CD4-positive, alpha-beta T cell treated with Interleukin-21 for 1 hour (primary cell): ENCODE measurements around the gene SLC28A3.
A peak's percentile ranks its signal among the peaks of the same experiment; 100 is the strongest.
"Not testable (repeated sequence)": the region's sequence is repeated elsewhere in the genome, so short reads cannot be mapped to it uniquely, and the experiment has no call there.

ENCODE experiments used
- DNase-seq: peaks from one replicate; pipeline ENCODE4 v3.0.0-alpha.2; 2020

The SLC28A3 gene, protein sequence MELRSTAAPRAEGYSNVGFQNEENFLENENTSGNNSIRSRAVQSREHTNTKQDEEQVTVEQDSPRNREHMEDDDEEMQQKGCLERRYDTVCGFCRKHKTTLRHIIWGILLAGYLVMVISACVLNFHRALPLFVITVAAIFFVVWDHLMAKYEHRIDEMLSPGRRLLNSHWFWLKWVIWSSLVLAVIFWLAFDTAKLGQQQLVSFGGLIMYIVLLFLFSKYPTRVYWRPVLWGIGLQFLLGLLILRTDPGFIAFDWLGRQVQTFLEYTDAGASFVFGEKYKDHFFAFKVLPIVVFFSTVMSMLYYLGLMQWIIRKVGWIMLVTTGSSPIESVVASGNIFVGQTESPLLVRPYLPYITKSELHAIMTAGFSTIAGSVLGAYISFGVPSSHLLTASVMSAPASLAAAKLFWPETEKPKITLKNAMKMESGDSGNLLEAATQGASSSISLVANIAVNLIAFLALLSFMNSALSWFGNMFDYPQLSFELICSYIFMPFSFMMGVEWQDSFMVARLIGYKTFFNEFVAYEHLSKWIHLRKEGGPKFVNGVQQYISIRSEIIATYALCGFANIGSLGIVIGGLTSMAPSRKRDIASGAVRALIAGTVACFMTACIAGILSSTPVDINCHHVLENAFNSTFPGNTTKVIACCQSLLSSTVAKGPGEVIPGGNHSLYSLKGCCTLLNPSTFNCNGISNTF

GRCh38 chr9:84340535-84340934 is at the start of gene SLC28A3:
SLC28A3 (minus strand) TSS chr9:84340758; CDS start chr9:84340633, 125 bp downstream.
- DNase-seq, result no peak

DNA sequence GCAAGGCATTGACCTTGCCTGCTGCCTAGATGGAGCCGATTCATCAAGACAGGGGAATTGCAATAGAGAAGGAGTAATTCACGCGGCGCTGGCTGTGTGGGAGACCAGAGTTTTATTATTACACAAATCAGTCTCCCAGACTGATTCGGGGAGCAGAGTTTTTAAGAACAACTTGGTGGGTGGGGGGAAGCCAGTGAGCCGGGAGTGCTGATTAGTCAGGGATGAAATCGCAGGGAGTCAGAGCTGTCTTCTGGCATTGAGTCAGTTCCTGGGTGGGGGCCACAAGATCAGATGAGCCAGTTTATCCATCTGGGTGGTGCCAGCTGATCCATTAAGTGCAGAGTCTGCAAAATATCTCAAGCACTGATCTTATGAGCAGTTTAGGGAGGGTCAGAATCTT is 49.7 kb upstream of the SLC28A3 start:
- not testable (repeated sequence) for DNase-seq

DNA sequence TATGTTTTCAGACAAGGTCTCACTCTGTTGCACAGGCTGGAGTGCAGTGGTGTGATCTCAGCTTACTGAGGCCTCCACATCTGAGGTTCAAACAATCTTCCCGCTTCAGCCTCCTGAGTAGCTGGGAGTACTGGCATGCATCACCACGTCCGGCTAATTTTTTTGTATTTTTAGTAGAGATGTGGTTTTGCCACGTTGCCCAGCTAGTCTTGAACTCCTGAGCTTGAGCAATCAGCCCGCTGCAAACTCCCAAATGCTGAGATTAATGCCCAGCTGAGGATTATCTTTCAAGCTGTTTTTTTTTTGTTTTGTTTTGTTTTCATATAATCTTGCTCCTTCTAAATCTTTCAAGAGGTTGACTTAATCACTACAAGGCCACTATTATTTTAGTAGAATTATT is 47.3 kb upstream of the SLC28A3 start:
- no peak for DNase-seq

- DNase-seq, result no peak
Measured at GRCh38 chr9:84386753-84387152, 46.2 kb upstream of the SLC28A3 start.

DNA sequence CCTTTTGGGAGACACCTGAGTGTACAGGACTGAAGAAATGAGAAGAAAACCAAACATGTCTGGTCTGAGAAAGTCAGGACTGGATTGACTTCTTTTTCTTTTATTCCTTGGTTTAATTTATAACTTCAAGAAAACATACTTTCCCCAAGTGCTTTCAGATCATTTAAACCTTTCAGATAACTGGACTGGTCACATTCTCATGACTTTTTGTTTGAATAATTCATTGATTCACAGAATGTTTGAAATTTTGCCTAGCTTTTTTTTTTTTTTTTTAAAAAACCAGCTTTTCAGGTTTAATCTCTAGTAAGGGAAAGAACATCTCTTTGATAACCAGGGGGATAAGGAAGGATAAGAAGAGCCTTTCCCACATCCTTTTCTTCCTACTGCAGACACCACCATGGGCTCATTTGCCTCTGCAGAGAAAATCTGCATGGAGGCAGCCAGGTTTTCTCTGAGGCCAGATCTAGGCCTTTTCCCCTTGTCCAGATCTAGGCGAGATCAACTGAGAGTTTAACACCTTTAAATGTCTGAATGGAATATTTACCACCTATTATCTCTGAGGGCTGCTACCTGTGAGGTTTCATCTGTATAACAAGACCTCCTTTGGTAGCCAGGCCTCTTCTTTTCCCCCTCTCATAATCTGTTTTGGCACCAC is 45.0 kb upstream of the SLC28A3 start:
- no peak for DNase-seq

- no peak for DNase-seq
Measured at GRCh38 chr9:84384617-84385016, 44.1 kb upstream of the SLC28A3 start.

- DNase-seq, result no peak
Measured at GRCh38 chr9:84383178-84383577, 42.6 kb upstream of the SLC28A3 start.

- DNase-seq, result no peak
Measured at GRCh38 chr9:84382720-84383119, 42.2 kb upstream of the SLC28A3 start.

GRCh38 chr9:84381508-84381907 is 41.0 kb upstream of the SLC28A3 start:
- DNase-seq, result no peak

DNA sequence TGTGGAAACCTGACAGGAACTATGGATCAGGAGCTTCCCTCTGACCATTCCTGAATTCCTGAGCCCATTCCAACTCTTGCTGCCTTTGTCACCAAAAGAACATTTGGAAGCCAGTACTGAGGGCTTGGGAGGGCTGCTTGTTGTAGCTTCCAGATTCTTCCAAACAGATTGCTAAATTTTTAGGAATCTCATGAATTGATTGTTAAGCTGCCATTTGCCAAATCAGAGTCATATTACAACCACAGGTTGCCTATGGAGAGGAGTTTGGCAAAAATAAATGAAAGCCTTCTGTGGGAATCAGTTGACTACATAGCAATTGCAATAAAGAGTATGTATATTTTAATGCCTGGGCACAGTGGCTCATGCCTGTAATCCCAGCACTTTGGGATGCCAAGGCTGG is 39.2 kb upstream of the SLC28A3 start:
- no peak for DNase-seq

DNA sequence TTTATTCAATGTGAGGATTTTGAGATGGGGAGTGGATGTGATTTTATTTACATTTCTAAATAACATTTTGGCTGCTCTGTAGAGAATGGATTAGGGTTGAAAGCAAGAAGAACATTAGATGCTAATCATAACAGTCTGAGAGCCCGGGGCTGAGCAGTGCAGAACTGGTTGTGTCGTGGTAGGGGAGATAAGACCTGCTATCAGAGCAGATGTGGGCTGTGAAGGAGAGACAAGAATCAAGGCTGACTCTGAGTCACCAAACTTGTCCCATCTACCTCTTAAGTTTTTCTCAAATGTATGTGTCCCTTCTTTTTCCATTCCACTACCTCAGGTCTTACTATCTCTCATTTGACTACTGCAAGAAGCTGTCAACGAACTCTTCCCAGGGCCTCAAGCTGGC is 35.4 kb upstream of the SLC28A3 start:
- DNase-seq, result no peak

DNA sequence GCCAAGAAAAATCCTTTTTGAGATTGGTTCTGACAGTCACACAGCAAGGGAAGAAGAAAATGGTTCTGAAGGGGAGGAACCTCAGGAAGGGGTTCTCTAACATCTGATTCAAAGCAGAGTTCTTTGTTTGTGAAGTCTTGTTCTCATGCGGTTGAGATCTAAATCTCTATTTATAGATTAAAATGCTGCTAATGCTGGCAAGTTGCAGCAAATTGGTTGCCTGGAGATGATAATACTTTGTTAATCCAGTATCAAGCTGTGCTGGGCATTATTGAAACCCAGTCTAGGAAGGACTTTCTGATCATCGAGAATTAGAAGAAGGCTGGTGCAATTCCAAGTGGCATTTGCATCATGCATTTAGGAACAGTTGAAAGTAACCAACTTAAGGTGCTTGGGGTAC is 34.0 kb upstream of the SLC28A3 start:
- no peak for DNase-seq

- no peak for DNase-seq
Measured at GRCh38 chr9:84374013-84374412, 33.5 kb upstream of the SLC28A3 start.

DNA sequence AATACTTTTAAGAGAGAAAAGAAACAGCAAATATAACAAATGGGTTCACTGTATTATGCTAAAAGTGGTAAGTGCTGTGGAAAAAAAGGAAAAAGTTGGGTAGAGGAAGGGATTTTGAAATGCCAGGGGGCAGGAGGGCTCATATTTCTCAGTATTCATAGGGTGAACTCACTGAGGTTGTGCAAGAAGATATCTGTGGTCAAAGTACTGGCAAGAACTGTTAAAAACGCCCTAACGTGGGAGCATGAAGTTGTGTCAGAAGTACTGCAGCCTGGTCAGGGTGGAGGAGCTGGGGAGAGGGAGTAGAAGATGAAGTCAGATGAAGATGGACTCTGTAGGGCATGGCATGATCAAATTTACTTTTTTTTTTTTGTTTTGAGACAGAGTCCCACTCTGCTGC is 31.2 kb upstream of the SLC28A3 start:
- peak; percentile 6 for DNase-seq

DNA sequence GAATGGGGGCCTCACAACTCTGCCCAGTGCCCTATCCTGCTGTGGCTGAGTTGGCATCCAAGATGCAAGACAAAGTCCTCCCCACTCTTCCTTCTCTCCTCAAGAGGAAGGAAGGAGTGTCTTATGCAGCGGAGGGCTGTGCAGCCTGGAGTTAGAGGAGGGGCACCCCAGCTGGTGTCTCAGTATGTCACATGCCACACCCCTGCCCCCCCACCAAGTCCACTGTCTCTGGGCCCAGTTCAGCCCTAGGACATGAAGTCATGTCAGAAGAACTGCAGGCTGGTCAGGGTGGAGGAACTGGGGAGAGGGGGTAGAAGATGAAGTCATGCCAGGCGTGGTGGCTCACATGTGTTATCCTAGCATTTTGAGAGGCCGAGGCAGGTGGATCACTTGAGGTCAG is 28.0 kb upstream of the SLC28A3 start:
- no peak for DNase-seq

DNA sequence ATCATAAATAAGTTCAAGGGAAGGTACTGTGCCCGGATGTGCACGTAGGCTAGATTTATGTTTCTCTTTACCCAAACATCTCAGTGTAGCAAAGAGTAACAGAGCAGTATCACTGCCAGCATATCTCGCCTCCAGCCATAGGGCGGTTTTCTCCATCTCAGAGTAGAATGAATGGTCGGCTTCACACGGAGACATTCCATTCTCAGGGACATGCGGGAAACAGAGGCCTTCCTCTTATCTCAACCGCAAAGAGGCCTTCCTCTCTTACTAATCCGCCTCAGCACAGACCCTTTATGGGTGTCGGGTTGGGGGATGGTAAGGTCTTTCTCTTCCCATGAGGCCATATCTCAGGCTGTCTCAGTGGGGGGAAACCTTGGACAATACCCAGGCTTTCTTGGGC is 27.2 kb upstream of the SLC28A3 start:
- DNase-seq, result not testable (repeated sequence)

DNA sequence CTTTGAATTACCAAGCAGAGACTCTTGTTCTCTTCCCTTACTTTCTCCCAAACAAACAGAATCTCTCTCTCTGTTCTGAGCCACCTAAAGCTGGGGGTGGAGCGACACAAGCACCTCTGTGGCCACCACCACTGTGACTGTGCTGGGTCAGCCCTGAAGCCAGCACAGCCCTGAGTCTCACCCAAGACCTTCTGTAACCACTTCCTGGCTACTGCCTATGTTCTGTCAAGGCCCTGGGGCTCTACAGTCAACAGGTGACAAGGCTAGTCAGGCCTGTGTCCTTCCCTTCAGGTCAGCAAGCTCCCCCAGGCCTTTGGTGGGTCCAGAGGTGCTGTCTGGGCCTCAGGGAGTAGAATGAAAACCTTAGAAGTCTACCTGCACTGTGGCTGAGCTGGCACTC is 26.1 kb upstream of the SLC28A3 start:
- no peak for DNase-seq

- not testable (repeated sequence) for DNase-seq
Measured at GRCh38 chr9:84364894-84365490, 24.4 kb upstream of the SLC28A3 start.

DNA sequence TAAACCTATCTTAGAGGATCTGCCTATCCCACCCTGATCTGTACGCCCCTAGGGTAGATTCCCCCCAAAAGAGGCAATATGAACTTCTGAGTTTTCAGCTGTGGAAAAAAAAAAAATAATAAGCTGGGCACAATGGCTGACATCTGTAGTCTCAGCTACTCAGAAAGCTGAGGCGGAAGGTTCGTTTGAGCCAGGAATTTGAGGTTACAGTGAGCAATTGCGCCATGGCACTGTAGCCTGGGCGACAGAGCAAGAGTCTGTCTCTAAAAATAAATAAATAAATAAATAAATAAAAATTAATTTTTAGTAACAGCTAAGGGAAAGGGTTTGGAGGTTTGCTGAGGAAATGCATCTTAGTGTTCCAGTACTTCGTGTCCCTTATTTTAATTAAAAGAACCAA is 21.1 kb upstream of the SLC28A3 start:
- no peak for DNase-seq

- DNase-seq, result no peak
Measured at GRCh38 chr9:84357275-84357674, 16.7 kb upstream of the SLC28A3 start.

GRCh38 chr9:84354035-84354434 is 13.5 kb upstream of the SLC28A3 start:
- no peak for DNase-seq

GRCh38 chr9:84349671-84350070 is 9.1 kb upstream of the SLC28A3 start:
- DNase-seq, result no peak

DNA sequence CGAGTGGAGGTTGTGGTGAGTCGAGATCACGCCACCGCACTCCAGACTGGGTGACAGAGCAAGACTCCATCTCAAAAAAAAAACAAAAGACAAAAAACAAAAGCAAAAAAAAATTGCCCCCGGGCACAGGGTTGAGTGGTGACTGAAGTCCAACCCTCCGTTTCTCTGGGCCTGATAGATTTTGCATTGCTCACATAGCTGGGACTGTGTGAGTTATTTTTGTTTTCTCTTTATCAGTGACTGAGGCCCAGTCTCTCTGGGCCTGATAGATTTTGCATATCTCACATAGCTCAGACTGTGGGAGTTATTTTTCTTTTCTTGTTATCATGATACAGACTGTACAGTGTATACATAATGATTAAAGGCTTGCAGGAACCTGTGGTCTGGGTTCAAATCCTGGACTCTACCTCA is 2.6 kb upstream of the SLC28A3 start:
- DNase-seq, result no peak

GRCh38 chr9:84339962-84340361 is 596 bp downstream of the SLC28A3 start:
- no peak for DNase-seq
